Activated naive CD8-positive, alpha-beta T cell treated with anti-CD3 and anti-CD28 coated beads, Interleukin-2, amount 50 U/mL, for 24 hours (primary cell): Measurements from ENCODE around the gene FRMD4B.

Experiments used
- ATAC-seq: fragments of 150-1000 bp; cut with Tn5 transposase; one replicate; pipeline ENCODE4 v1.10.0; 2021
- DNase-seq: peaks from one replicate; pipeline ENCODE4 v3.0.0; 2021
- H3K27ac Mint-ChIP-seq: one replicate; pipeline ENCODE4 v1.8.0; 2021; ENCODE audit warnings: mild to moderate bottlenecking, mixed read lengths
- H3K27me3 Mint-ChIP-seq: one replicate; pipeline ENCODE4 v1.8.0; 2021; ENCODE audit warnings: mixed read lengths
- H3K36me3 Mint-ChIP-seq: one replicate; pipeline ENCODE4 v1.8.0; 2021; ENCODE audit warnings: low read depth, mixed read lengths
- H3K4me1 Mint-ChIP-seq: one replicate; pipeline ENCODE4 v1.8.0; 2021; ENCODE audit warnings: mixed read lengths
- H3K4me3 Mint-ChIP-seq: one replicate; pipeline ENCODE4 v1.8.0; 2021; ENCODE audit warnings: mild to moderate bottlenecking, moderate library complexity, mixed read lengths
- H3K9me3 Mint-ChIP-seq: one replicate; pipeline ENCODE4 v1.8.0; 2021; ENCODE audit warnings: mixed read lengths

The FRMD4B gene

GRCh38 chr3:69385723-69386555 is at the start of gene FRMD4B:
FRMD4B (minus strand) TSS chr3:69386088; CDS start chr3:69385989, 99 bp downstream.
- Mint-ChIP-seq H3K27me3 (peaks cover 61% of the 10 kb centered on the region), H3K27ac (no peak within 1 kb of the TSS)
- peak; percentile 73 for ATAC-seq

DNA sequence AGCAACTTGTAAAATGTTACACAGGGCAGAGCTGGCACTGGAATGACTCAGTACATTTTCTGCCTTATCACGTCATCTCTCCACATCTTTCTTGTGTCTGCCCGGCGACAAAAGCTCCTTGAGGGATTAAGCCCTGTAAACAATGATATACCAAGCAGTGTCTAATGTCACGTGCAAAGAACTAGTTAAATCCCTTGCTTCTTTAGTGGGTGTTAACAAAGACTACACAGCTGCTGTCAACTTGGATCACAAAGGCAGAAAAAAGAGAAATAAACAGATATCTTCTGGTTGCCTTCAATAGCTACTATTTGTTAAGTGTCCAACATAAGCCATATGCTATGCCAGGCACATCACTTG is 48.1 kb upstream of the FRMD4B start:
- DNase-seq, result no peak
- Mint-ChIP-seq H3K9me3 (no peaks in the 10 kb centered on the region), H3K27ac (peak overlapping the region; percentile 7), H3K4me3 (no peak overlapping the region), H3K36me3 (no peaks in the 10 kb centered on the region), H3K27me3 (peaks cover 12% of the 10 kb centered on the region), H3K4me1 (peaks cover 30% of the 10 kb centered on the region)
- ATAC-seq, result no peak

More at GRCh38 chr3:69385723-69386555, at the start of gene FRMD4B:
- peaks cover 10% of the 10 kb centered on the region for H3K4me1 Mint-ChIP-seq
- H3K9me3 Mint-ChIP-seq, result no peaks in the 10 kb centered on the region
- peak within 1 kb of the TSS; percentile 58 for H3K4me3 Mint-ChIP-seq
- H3K36me3 Mint-ChIP-seq, result no peaks in the 10 kb centered on the region
- DNase-seq, result peak; percentile 46

GRCh38 chr3:69433121-69433968 is 47.5 kb upstream of the FRMD4B start:
- Mint-ChIP-seq H3K27ac (peak overlapping the region; percentile 7), H3K4me1 (peaks cover 33% of the 10 kb centered on the region), H3K9me3 (no peaks in the 10 kb centered on the region), H3K36me3 (no peaks in the 10 kb centered on the region), H3K4me3 (no peak overlapping the region), H3K27me3 (peaks cover 15% of the 10 kb centered on the region)
- DNase-seq (no peak), ATAC-seq (no peak)

GRCh38 chr3:69428657-69429255 is 42.9 kb upstream of the FRMD4B start:
- no peak overlapping the region for H3K27ac Mint-ChIP-seq
- ATAC-seq, result peak; percentile 46
- H3K4me1 Mint-ChIP-seq, result peaks cover 13% of the 10 kb centered on the region
- no peaks in the 10 kb centered on the region for H3K9me3 Mint-ChIP-seq
- H3K4me3 Mint-ChIP-seq, result no peak overlapping the region
- H3K36me3 Mint-ChIP-seq, result no peaks in the 10 kb centered on the region
- no peak for DNase-seq
- H3K27me3 Mint-ChIP-seq, result peaks cover 15% of the 10 kb centered on the region

- Mint-ChIP-seq H3K4me1 (peaks cover 3% of the 10 kb centered on the region), H3K9me3 (no peaks in the 10 kb centered on the region), H3K27me3 (peaks cover 10% of the 10 kb centered on the region), H3K36me3 (no peaks in the 10 kb centered on the region), H3K4me3 (no peak overlapping the region), H3K27ac (no peak overlapping the region)
- ATAC-seq (no peak), DNase-seq (no peak)
Observed at GRCh38 chr3:69426967-69427304, 41.0 kb upstream of the FRMD4B start.

- Mint-ChIP-seq H3K4me3 (no peak overlapping the region), H3K27ac (no peak overlapping the region), H3K27me3 (peaks cover 10% of the 10 kb centered on the region), H3K4me1 (peaks cover 3% of the 10 kb centered on the region), H3K36me3 (no peaks in the 10 kb centered on the region), H3K9me3 (no peaks in the 10 kb centered on the region)
- ATAC-seq, result no peak
- DNase-seq, result no peak
Observed at GRCh38 chr3:69426291-69426966, 40.5 kb upstream of the FRMD4B start.

GRCh38 chr3:69425249-69425648 is 39.4 kb upstream of the FRMD4B start:
- DNase-seq (peak; percentile 13), ATAC-seq (peak; percentile 49)
- Mint-ChIP-seq H3K9me3 (no peaks in the 10 kb centered on the region), H3K4me3 (no peak overlapping the region), H3K27me3 (peaks cover 4% of the 10 kb centered on the region), H3K36me3 (no peaks in the 10 kb centered on the region), H3K4me1 (peaks cover 3% of the 10 kb centered on the region), H3K27ac (no peak overlapping the region)

GRCh38 chr3:69423463-69424155 is 37.7 kb upstream of the FRMD4B start:
- no peak for DNase-seq
- no peak for ATAC-seq
- no peaks in the 10 kb centered on the region for H3K36me3 Mint-ChIP-seq
- H3K27me3 Mint-ChIP-seq, result no peaks in the 10 kb centered on the region
- H3K9me3 Mint-ChIP-seq, result no peaks in the 10 kb centered on the region
- H3K4me3 Mint-ChIP-seq, result no peak overlapping the region
- H3K4me1 Mint-ChIP-seq, result peaks cover under 1% of the 10 kb centered on the region
- no peak overlapping the region for H3K27ac Mint-ChIP-seq

DNA sequence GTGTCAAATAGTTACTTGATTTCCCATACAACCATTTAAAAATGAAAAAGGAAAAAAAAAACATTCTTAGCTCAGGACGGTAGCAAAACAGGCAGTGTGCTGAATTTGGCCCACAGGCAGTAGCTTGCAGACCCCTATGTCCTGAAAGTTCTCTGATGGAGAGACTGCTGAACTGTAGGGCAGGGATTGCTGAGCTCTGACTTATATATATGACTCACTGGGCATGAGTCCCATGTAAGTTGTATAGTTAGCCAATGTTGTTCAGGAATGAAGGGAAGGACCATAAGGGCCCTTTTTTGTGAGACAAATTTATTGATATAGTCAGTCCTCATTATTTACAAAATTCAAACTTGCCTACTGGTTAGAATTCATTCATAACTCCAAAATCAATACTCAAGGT is 36.9 kb upstream of the FRMD4B start:
- ATAC-seq, result no peak
- no peaks in the 10 kb centered on the region for H3K4me1 Mint-ChIP-seq
- no peaks in the 10 kb centered on the region for H3K27me3 Mint-ChIP-seq
- H3K27ac Mint-ChIP-seq, result no peak overlapping the region
- H3K4me3 Mint-ChIP-seq, result no peak overlapping the region
- DNase-seq, result no peak
- H3K36me3 Mint-ChIP-seq, result no peaks in the 10 kb centered on the region
- no peaks in the 10 kb centered on the region for H3K9me3 Mint-ChIP-seq

DNA sequence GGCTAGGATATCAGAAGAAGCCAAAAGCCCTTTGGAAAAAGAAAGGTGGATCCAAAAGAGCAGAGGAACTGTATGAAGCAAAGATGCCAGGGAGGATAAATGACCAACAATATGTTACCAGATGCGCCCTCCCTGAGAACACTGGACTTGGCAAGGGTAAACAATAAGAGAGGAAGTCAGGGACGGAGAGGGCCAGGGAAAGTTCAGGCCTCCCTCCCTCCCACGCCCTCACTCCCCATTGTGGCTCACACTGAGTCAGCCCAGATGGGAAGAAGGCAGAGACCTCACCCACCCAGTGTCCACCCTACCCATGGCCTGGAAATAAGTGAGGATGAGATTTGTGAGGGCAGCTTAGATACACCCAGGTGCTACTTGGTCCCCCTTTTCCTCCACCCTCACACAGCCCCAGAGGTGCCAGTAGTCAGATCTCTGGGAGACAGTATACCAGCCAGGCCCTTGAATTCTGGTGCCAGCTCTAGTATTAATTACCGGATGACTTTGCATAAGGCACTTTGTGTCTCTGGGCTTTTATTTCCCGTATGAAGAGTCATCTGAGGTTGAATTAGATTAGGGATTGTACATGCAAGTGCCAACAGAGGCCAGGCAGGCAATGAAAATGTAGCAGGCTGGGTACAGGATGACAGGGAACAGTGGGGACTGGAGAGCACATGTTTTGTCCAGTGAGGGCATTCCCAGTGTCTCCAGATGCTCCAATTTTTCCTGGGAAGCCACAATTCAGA is 35.1 kb upstream of the FRMD4B start:
- no peak for ATAC-seq
- no peaks in the 10 kb centered on the region for H3K36me3 Mint-ChIP-seq
- H3K4me3 Mint-ChIP-seq, result no peak overlapping the region
- H3K9me3 Mint-ChIP-seq, result no peaks in the 10 kb centered on the region
- no peaks in the 10 kb centered on the region for H3K4me1 Mint-ChIP-seq
- DNase-seq, result no peak
- H3K27me3 Mint-ChIP-seq, result no peaks in the 10 kb centered on the region
- no peak overlapping the region for H3K27ac Mint-ChIP-seq

GRCh38 chr3:69419276-69419675 is 33.4 kb upstream of the FRMD4B start:
- DNase-seq (no peak), ATAC-seq (no peak)
- no peaks in the 10 kb centered on the region for H3K27me3 Mint-ChIP-seq
- no peaks in the 10 kb centered on the region for H3K36me3 Mint-ChIP-seq
- no peaks in the 10 kb centered on the region for H3K9me3 Mint-ChIP-seq
- no peaks in the 10 kb centered on the region for H3K4me1 Mint-ChIP-seq
- no peak overlapping the region for H3K27ac Mint-ChIP-seq
- H3K4me3 Mint-ChIP-seq, result no peak overlapping the region

DNA sequence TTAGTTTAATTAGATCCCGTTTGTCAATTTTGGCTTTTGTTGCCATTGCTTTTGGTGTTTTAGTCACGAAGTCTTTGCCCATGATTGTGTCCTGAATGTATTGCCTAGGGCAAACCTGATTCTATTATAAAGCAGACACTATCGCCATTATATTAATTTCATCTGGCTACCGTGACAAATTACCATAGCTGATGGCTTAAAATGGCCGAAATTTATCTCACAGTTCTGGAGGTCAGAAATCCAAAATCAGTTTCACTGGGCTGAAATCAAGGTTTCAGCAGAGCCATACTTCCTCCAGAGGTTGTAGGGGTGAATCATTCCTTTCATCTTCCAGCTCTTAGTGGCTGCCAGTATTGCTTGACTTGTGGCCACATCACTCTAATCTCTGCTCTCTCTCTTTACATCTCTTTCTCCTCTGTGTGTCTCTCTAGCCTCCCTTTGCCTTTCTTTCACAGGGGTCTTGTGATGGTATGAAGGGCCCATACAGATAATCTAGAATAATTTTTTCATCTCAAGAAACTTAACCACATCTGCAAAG is 31.7 kb upstream of the FRMD4B start:
- Mint-ChIP-seq H3K4me1 (no peaks in the 10 kb centered on the region), H3K36me3 (no peaks in the 10 kb centered on the region), H3K27ac (no peak overlapping the region), H3K27me3 (no peaks in the 10 kb centered on the region), H3K9me3 (no peaks in the 10 kb centered on the region), H3K4me3 (no peak overlapping the region)
- ATAC-seq (no peak), DNase-seq (no peak)

- Mint-ChIP-seq H3K4me3 (no peak overlapping the region), H3K27me3 (peaks cover 8% of the 10 kb centered on the region), H3K27ac (no peak overlapping the region), H3K4me1 (peaks cover 4% of the 10 kb centered on the region), H3K36me3 (no peaks in the 10 kb centered on the region), H3K9me3 (no peaks in the 10 kb centered on the region)
- DNase-seq, result no peak
- no peak for ATAC-seq
Observed at GRCh38 chr3:69413551-69414207, 27.8 kb upstream of the FRMD4B start.
